Ascending aorta (tissue), 2 donors: ENCODE results near the gene NHLRC4. TPM values are rescaled to one million over a fixed set of nuclear protein-coding genes. Genes with fewer than 3 reads are reported as not detected.
A peak's percentile ranks its signal among the peaks of the same experiment; 100 is the strongest.

Source experiments
- DNase-seq, 2 donors: peaks; one replicate each; pipeline ENCODE4 v3.0.0-alpha.2; 2019; ENCODE audit warnings: low spot score in 2 of 2
- H3K27ac ChIP-seq, 2 donors: fragments of 200-600 bp; sonication (generic); one replicate each; pipeline ENCODE4 v1.5.1; 2016 to 2017; ENCODE audit warnings: mild to moderate bottlenecking in 1 of 2
- H3K27me3 ChIP-seq: fragments of 200-600 bp; sonication (generic); one replicate; pipeline ENCODE4 v1.5.1; 2017
- H3K36me3 ChIP-seq, 2 donors: fragments of 200-600 bp; sonication (generic); one replicate each; pipeline ENCODE4 v1.5.1; 2016
- H3K4me1 ChIP-seq, 2 donors: fragments of 200-600 bp; sonication (generic); one replicate each; pipeline ENCODE4 v1.5.1; 2016 to 2017; ENCODE audit warnings: mild to moderate bottlenecking in 1 of 2
- H3K4me3 ChIP-seq, 2 donors: fragments of 200-600 bp; sonication (generic); one replicate each; pipeline ENCODE4 v1.5.1; 2016 to 2017; ENCODE audit warnings: mild to moderate bottlenecking in 1 of 2
- H3K9me3 ChIP-seq, 2 donors: fragments of 200-600 bp; sonication (generic); one replicate each; pipeline ENCODE4 v1.5.1; 2016
- CTCF ChIP-seq, 3 experiments: fragments of 200-600 bp in 2 of 3; fragments of 450-650 bp in 1 of 3; sonication (generic) in 2 of 3; IDR thresholded peaks; one replicate each; pipeline ENCODE4 v1.5.1; 2016 to 2019; ENCODE audit warnings: antibody characterized with exemption in 3 of 3, mild to moderate bottlenecking in 1 of 3, moderate library complexity in 1 of 3
- intact Hi-C: fragments of 100-400 bp; cut with DNase I; formaldehyde crosslinking; loops from one replicate; pipeline ENCODE4 v1.15.1; 2023
- total RNA-seq: library from RNA; depleted of rRNA; stranded (reverse); fragments of >200 nt; gene quantifications from one replicate; pipeline ENCODE4 v1.1.0, GENCODE V29; 2016

Gene NHLRC4
- total RNA-seq, 1 donor from 2014 or later: not detected

- peak overlapping the region in 1 of 2 donors; percentile 15 for H3K27ac ChIP-seq
- intact Hi-C loops: loop anchor here (5.0 kb wide), 2 partner anchors 147 to 297 kb away; partner anchors contain the start of genes FAM234A and PGAP6
- H3K4me1 ChIP-seq: peaks cover 14 to 34% of the 10 kb centered on the region in 2 donors
These were observed 37.7 kb upstream of the NHLRC4 start for GRCh38 chr16:529012-529575.

GRCh38 chr16:530111-530817 is 36.5 kb upstream of the NHLRC4 start:
- DNase-seq: no peak
- intact Hi-C loops: no loop called here
- TF ChIP-seq CTCF (IDR thresholded peaks at IDR 0.05): no peak
- Histone ChIP-seq H3K36me3 (no peaks in the 10 kb centered on the region), H3K4me3 (no peak overlapping the region), H3K27me3 (no peaks in the 10 kb centered on the region), H3K27ac (no peak overlapping the region), H3K4me1 (peaks cover 14 to 32% of the 10 kb centered on the region in 2 donors), H3K9me3 (no peaks in the 10 kb centered on the region)

More at GRCh38 chr16:529012-529575, 37.7 kb upstream of the NHLRC4 start:
- Histone ChIP-seq H3K27me3 (no peaks in the 10 kb centered on the region), H3K36me3 (no peaks in the 10 kb centered on the region), H3K9me3 (no peaks in the 10 kb centered on the region), H3K4me3 (peak overlapping the region; percentile 66 to 88)
- no peak for DNase-seq
- no peak for TF ChIP-seq CTCF (IDR thresholded peaks at IDR 0.05)

- intact Hi-C loops: no loop called here
- Histone ChIP-seq H3K4me3 (no peak overlapping the region), H3K36me3 (peaks cover 0 to 8% of the 10 kb centered on the region in 2 donors), H3K9me3 (no peaks in the 10 kb centered on the region), H3K4me1 (peaks cover 4 to 20% of the 10 kb centered on the region in 2 donors), H3K27ac (no peak overlapping the region), H3K27me3 (no peaks in the 10 kb centered on the region)
- no peak for TF ChIP-seq CTCF (IDR thresholded peaks at IDR 0.05)
- DNase-seq: no peak
These were observed 35.2 kb upstream of the NHLRC4 start for GRCh38 chr16:531494-532125.

- Histone ChIP-seq H3K4me1 (peaks cover 1 to 13% of the 10 kb centered on the region in 2 donors), H3K4me3 (no peak overlapping the region), H3K27me3 (no peaks in the 10 kb centered on the region), H3K27ac (no peak overlapping the region), H3K9me3 (no peaks in the 10 kb centered on the region), H3K36me3 (peaks cover 0 to 18% of the 10 kb centered on the region in 2 donors)
- intact Hi-C loops: no loop called here
- no peak for DNase-seq
- no peak for TF ChIP-seq CTCF (IDR thresholded peaks at IDR 0.05)
These were observed 33.2 kb upstream of the NHLRC4 start for GRCh38 chr16:533391-534123.

- Histone ChIP-seq H3K4me1 (peaks cover 0 to 9% of the 10 kb centered on the region in 2 donors), H3K36me3 (peaks cover 0 to 18% of the 10 kb centered on the region in 2 donors), H3K4me3 (no peak overlapping the region), H3K27ac (no peak overlapping the region), H3K9me3 (no peaks in the 10 kb centered on the region), H3K27me3 (no peaks in the 10 kb centered on the region)
- DNase-seq: no peak
- no peak for TF ChIP-seq CTCF (IDR thresholded peaks at IDR 0.05)
- intact Hi-C loops: no loop called here
These were observed 32.7 kb upstream of the NHLRC4 start for GRCh38 chr16:534135-534534.
